Epithelial cell of umbilical artery (primary cell): ENCODE data around the gene ARHGAP33. TPM values are rescaled to one million over a fixed set of nuclear protein-coding genes. Genes with fewer than 3 reads are reported as not detected.

Source experiments
- total RNA-seq: library from RNA; depleted of rRNA; stranded (reverse); fragments of >200 nt; gene quantifications from 2 replicates; pipeline ENCODE4 v1.2.3, GENCODE V29; 2014

The ARHGAP33 gene
- 2.6 and 4.0 TPM in 2 replicates for total RNA-seq

GRCh38 chr19:35775298-35776101 lies at the start of gene ARHGAP33:
TSS of gene ARHGAP33 (plus strand) at chr19:35775564. CDS start at chr19:35775659, 95 bp downstream.

GRCh38 chr19:35742121-35742724 lies 33.1 kb upstream of the ARHGAP33 start, which contains the start of gene IGFLR1:
TSS of gene IGFLR1 (minus strand) at chr19:35742452. CDS start at chr19:35741180, 1,272 bp downstream.

GRCh38 chr19:35745328-35746086 lies 29.9 kb upstream of the ARHGAP33 start, which contains the start of the genes PSENEN and U2AF1L4:
TSS of gene PSENEN (plus strand) at chr19:35745651. CDS start at chr19:35745931, 280 bp downstream.
TSS of gene U2AF1L4 (minus strand) at chr19:35745418. CDS start at chr19:35745391, 27 bp downstream.

GRCh38 chr19:35748106-35749020 lies 27.0 kb upstream of the ARHGAP33 start, which contains the start of gene LIN37:
TSS of gene LIN37 (plus strand) at chr19:35748576. CDS start at chr19:35748725, 149 bp downstream.

GRCh38 chr19:35756377-35757230 lies 18.8 kb upstream of the ARHGAP33 start, which contains the start of gene HSPB6:
TSS of gene HSPB6 (minus strand) at chr19:35757029. CDS start at chr19:35757008, 21 bp downstream.

GRCh38 chr19:35757749-35758608 lies 17.4 kb upstream of the ARHGAP33 start, which contains the start of gene PROSER3:
TSS of gene PROSER3 (plus strand) at chr19:35758176. CDS start at chr19:35758216, 40 bp downstream.

GRCh38 chr19:35812220-35813042 lies 37.1 kb downstream of the ARHGAP33 start, which contains the start of gene PRODH2:
TSS of gene PRODH2 (minus strand) at chr19:35812845. CDS start at chr19:35812805, 40 bp downstream.

Other genes starting within 250 kb of the ARHGAP33 start
- not detected in 2 replicates for gene SBSN, start 247.3 kb upstream of the ARHGAP33 start, total RNA-seq
- gene GAPDHS, start 242.1 kb upstream of the ARHGAP33 start, total RNA-seq = not detected in 2 replicates
- gene TMEM147, start 229.9 kb upstream of the ARHGAP33 start, total RNA-seq = 72.6 and 78.6 TPM in 2 replicates
- gene ATP4A, start 211.9 kb upstream of the ARHGAP33 start, total RNA-seq = not detected in 2 replicates
- gene PMIS2, start 189.4 kb upstream of the ARHGAP33 start, total RNA-seq = not detected in 2 replicates
- gene HAUS5, start 162.8 kb upstream of the ARHGAP33 start, total RNA-seq = 6.8 and 9.9 TPM in 2 replicates
- gene RBM42, start 146.5 kb upstream of the ARHGAP33 start, total RNA-seq = 48.3 and 53.3 TPM in 2 replicates
- gene ETV2, start 133.8 kb upstream of the ARHGAP33 start, total RNA-seq = 0.30 TPM in 1 of 2 replicates, not detected in the other
- 282 and 403 TPM in 2 replicates for gene COX6B1, start 127.2 kb upstream of the ARHGAP33 start, total RNA-seq
- gene UPK1A, start 109.0 kb upstream of the ARHGAP33 start, total RNA-seq = not detected in 2 replicates
- not detected in 2 replicates for gene ZBTB32, start 71.0 kb upstream of the ARHGAP33 start, total RNA-seq
- 3.6 and 7.0 TPM in 2 replicates for gene KMT2B, start 57.6 kb upstream of the ARHGAP33 start, total RNA-seq
- 0.91 and 4.2 TPM in 2 replicates for gene IGFLR1, start 33.1 kb upstream of the ARHGAP33 start, total RNA-seq
- 3.9 and 14.0 TPM in 2 replicates for gene U2AF1L4, start 30.1 kb upstream of the ARHGAP33 start, total RNA-seq
- gene PSENEN, start 29.9 kb upstream of the ARHGAP33 start, total RNA-seq = 14.0 and 15.2 TPM in 2 replicates
- gene LIN37, start 27.0 kb upstream of the ARHGAP33 start, total RNA-seq = 5.2 and 9.0 TPM in 2 replicates
- 0.65 and 3.0 TPM in 2 replicates for gene HSPB6, start 18.5 kb upstream of the ARHGAP33 start, total RNA-seq
- gene PROSER3, start 17.4 kb upstream of the ARHGAP33 start, total RNA-seq = 2.6 and 4.0 TPM in 2 replicates
- not detected in 2 replicates for gene PRODH2, start 37.3 kb downstream of the ARHGAP33 start, total RNA-seq
- gene NPHS1, start 76.9 kb downstream of the ARHGAP33 start, total RNA-seq = not detected in 2 replicates
- 0.15 TPM in 1 of 2 replicates, not detected in the other for gene KIRREL2, start 81.3 kb downstream of the ARHGAP33 start, total RNA-seq
- gene APLP1, start 93.0 kb downstream of the ARHGAP33 start, total RNA-seq = 1.2 and 5.5 TPM in 2 replicates
- 1.6 and 17.5 TPM in 2 replicates for gene NFKBID, start 125.0 kb downstream of the ARHGAP33 start, total RNA-seq
- not detected in 2 replicates for gene HCST, start 127.0 kb downstream of the ARHGAP33 start, total RNA-seq
- gene TYROBP, start 132.7 kb downstream of the ARHGAP33 start, total RNA-seq = not detected in 2 replicates
- 1.3 and 2.4 TPM in 2 replicates for gene LRFN3, start 160.8 kb downstream of the ARHGAP33 start, total RNA-seq
- 10.9 and 18.2 TPM in 2 replicates for gene SDHAF1, start 219.6 kb downstream of the ARHGAP33 start, total RNA-seq
- gene SYNE4, start 233.2 kb downstream of the ARHGAP33 start, total RNA-seq = not detected in 2 replicates
- 12.3 and 22.2 TPM in 2 replicates for gene ALKBH6, start 238.6 kb downstream of the ARHGAP33 start, total RNA-seq